Fibroblast of gingiva (primary cell): ENCODE data around the gene CRYBG1.
A peak's percentile ranks its signal among the peaks of the same experiment; 100 is the strongest.

Source experiments
- DNase-seq: peaks from one replicate; pipeline ENCODE4 v3.0.0-alpha.2; 2011; ENCODE audit warnings: low read depth

Gene CRYBG1

DNA sequence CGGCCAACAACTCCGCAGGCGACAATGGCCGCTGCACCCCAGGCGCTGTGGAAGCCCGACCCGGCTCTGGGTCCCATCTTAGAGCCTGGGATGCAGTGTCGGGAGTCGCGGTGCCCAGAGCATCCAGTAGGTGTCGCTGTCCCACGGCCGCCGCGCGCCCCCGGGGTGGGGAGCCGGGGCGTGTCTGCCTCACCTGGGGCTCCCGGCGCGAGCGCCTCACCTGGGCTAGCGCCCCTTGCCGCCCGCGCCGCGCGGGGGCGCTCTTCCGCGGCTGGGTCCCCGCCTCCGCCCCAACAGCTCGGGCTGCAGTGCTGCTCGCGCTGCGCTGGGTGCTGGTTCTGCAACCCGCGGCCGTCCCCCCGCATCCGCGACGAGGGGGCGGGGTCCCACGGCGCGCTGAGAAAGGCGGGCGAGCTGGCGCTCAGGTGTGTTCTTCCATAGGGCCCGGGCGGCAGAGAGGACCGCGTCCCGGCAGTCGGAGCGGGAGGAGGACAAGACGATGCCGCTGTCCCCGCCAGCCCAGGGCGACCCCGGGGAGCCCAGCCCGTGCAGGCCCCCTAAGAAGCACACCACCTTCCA lies at the start of gene CRYBG1:
Gene CRYBG1 (plus strand): TSS at position 308 of the 579 bp plus-strand sequence. CDS start 192 bp downstream, at position 500.
- no peak for DNase-seq

- DNase-seq, result no peak
These were observed 44.6 kb upstream of the CRYBG1 start for GRCh38 chr6:106315765-106316374.

DNA sequence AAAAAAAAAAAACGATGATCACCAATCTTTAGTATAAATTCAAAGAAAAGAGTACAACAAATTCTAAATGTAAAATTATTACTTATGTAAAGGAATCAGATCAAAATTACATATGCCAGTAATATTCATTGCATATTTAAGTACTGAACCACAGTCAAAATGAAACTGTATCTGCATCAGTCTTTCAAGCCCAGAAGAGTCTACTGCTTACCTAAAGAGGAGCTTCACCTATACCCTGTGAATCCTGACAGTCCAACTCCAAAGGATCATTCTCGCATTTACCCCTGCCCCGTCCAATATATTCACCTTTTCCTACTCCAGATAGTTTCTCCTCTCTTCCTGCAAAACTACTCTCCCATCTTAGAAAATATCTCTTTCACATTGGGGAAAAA lies 44.1 kb upstream of the CRYBG1 start:
- no peak for DNase-seq

DNA sequence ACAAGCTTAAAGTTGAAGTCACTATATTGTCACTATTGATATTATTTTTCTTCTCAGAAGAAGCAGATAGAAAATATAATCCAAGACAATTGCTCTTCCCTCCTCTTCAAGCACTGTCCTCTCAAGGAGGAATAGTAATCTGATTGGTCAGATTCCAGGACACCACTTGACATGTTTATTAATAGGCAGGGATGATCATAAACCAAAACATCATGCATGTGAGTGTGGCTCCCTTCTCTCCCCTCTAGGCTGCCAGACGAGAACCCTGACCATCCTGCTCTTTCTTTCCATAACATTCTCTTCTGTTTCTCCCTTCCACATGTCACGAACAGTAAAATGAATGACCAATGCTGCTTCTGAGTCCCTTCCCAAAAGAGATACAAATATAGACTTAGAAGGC lies 42.5 kb upstream of the CRYBG1 start:
- DNase-seq, result no peak

DNA sequence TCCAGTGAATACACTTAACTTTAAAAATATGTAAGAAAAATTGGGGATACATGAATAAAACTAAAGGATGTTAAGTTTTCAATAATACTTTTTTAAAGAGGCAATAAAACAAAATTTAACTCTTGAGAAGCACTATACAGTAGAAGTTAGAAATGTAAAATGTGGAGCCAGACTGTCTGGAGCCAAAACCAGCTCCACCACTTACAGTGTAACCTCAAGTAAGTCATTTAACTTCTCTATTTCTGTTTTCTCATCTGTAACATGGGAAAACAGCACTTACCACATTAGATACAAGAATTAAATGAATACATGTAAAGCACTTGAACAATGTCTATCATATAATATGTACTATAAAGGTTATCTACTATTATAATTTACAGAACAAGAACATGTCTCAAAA lies 41.7 kb upstream of the CRYBG1 start:
- DNase-seq, result no peak

- DNase-seq, result no peak
These were observed 38.6 kb upstream of the CRYBG1 start for GRCh38 chr6:106321940-106322339.

GRCh38 chr6:106324726-106325335 lies 35.7 kb upstream of the CRYBG1 start:
- no peak for DNase-seq

DNA sequence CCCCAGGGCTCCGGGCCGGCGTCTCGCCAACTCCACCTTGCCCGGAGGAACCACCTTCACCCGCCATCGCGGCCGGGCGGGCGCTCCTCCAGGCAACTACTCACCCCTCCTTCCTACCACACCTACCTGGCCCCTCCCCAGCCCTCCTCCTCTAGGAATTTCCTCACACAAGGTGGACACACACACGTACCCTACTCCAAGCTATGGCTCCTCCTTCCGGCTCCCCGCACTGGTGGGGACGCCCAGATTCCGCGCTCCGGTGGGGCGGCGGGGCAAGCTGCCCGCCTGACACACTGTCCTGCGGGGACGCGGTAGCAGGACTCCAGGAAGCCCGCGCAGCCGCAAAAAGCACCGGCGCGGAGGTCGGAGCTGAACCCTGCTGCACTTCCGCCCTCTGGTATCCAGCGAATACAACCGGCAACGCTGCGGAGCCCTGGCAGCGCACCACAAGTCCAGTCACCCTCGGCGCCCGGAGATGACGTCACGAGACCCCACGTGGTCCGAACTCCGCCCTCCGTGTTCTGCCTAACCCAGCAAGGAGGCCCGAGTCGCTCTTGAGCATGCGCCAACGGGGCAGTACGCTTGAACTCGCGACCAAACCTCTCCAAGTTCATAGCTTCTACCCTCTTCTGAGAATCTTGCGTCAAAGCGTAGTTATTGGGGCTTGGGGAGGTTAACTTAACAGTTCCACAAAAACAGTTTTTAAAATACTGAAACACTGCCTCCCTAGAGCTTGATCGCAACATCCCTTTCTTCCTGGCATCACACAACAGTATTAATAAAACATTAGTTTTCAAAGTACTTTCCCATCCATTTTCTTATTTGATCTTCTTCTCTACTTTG lies 35.0 kb upstream of the CRYBG1 start, which contains the start of gene ATG5:
Gene ATG5 (minus strand): TSS at position 425 of the 843 bp plus-strand sequence. CDS start 9,552 bp downstream, outside the sequence.
- peak; percentile 99 for DNase-seq

GRCh38 chr6:106334646-106335448 lies 25.7 kb upstream of the CRYBG1 start:
- DNase-seq, result peak; percentile 36

GRCh38 chr6:106339334-106340029 lies 21.0 kb upstream of the CRYBG1 start:
- DNase-seq, result peak; percentile 51

- DNase-seq, result no peak
These were observed 13.3 kb upstream of the CRYBG1 start for GRCh38 chr6:106347219-106347618.

- DNase-seq, result no peak
These were observed 4.1 kb upstream of the CRYBG1 start for GRCh38 chr6:106356378-106356777.

- DNase-seq, result no peak
These were observed 533 bp upstream of the CRYBG1 start for GRCh38 chr6:106359959-106360409.

DNA sequence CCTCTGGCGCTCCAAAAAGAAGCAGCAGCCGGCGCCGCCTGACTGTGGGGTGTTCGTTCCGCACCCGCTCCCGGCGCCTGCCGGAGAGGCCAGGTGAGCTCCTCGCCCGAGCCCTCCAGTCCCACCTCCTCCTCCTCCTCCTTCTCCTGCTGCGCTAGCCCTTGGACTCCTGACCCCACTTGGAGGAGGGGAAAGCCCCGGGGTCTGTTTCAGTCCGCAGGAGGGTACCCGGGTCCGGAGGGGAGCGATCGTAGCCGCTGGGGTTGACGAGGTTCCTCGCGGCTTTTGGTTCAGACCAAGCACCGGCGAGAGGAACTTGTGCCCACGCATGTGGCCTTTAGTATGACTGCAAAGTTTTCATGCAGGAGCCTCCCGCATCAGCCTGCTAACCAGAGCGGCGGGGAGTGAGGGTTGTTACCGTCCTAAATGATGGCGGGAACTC lies 493 bp downstream of the CRYBG1 start:
- no peak for DNase-seq

DNA sequence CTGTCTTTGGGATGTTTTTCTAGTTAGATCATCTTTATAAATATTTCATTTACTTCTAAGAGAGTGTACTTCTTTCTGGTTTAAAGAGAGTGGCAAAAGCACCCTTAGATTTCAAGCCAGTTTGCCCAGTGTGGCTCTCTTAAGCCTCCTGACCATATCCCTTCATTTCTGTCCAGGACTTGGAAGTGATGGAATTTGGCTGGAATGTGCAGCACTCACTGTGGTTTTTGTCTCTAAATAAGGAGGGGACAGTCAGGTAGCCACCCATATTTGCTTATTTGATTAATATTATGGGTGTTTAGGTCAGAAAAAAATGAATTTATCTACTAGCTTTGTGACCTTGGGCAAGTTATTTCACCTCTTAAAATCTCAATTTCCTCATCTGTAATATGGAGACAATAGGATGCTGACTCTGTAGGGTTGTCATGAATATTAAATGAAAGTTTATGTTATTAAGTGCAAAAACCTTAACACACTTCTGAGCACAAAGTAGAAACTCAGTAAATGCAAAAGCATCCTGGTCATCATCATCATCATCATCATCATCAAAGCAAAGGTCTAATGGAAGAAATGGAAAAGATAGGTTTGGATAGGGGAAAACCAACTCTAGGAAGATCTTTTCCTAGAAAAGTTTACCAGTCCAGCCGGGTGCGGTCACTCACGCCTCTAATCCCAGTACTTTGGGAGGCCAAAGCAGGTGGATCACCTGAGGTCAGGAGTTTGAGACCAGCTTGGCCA lies 3.1 kb downstream of the CRYBG1 start:
- DNase-seq, result no peak

GRCh38 chr6:106369739-106370138 lies 9.2 kb downstream of the CRYBG1 start:
- no peak for DNase-seq

GRCh38 chr6:106370639-106371038 lies 10.1 kb downstream of the CRYBG1 start:
- DNase-seq, result no peak

DNA sequence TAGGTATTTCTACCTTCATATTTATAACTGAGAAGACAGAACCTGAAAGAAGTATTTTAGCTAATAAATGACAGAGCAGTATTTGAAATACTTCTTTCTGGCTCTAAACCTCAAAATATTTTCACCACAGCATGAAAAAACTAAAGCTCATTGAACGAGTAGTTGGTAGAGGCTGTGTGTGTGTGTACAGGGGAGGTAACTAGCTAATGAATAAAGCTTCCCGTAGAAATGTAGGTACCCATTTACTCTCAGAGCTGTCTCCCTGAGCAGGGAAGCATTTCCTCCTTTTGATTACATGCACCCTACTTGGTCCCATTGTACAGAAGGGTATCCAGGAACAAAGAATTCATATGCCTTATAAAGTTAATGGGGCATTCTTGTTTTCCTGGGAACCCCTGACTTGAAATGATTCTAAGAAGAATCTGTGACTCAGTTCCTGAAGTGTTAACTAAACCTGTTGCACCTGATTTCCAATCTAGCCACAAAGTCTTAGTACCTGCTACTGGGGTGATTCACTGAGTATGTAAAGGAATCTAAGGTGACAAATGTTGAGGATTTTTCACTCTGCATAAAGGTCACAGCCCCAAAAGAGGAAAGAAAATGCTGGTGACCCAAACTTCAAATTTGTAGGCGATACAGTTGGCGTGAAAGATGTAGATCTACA lies 12.5 kb downstream of the CRYBG1 start:
- no peak for DNase-seq

DNA sequence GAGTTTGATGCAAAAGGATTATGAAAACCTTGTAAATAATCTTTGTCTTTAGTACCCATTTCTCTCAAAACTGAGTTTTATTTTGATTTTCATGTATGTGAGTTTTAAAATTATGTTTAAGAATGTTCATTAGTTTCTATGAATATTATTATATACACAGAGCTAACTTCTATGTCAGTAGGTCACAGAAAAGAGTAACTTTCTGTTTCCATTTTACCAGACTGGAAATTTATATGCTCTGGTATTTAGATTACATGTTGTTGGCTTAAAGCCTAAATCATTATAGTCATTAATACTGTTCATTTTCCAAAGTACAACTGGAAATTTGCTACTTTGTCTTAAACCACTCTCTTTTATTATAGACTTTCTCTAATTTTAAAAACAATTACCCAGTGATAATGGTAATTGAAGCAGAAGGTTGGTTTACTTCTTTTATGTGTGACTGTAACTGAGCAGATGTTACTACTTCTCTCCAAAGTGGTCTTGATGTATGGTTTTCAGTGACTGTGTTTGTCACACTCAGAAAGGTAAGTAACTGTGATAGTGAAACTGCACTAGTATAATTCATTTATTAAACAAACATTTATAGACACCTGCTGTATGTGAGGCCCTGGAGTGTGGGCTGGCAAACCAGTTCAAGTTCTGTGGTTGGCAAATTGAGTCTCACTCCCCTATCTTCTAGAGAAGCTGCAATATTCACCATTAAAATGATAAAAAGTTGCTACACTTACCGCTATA lies 13.2 kb downstream of the CRYBG1 start:
- DNase-seq, result no peak
